ENCODE results near the gene TEX22.

Gene TEX22

DNA sequence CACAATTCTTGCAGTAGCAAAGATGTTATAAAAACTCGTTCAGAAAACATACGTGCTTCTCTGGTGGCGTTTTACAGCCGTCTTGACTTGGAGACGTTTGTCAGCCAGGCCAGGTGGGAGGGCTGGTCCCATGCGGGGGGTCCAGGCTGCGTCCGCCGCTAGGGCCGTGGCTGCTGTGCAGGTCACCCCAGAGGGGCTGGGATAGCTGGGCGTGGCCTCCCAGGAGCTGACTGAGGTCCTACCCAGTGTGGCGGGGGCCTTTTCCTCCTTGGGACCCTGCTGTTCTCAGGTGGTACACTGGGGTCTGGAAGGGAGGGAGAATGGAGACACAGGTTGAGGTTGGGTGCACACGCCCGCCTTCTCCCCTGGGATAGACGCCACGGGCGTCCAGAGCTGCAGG is 46.5 kb downstream of the TEX22 start:
- DNase-seq, result no peak

- DNase-seq, result no peak
These were observed 47.0 kb downstream of the TEX22 start for GRCh38 chr14:105445290-105445689.

DNA sequence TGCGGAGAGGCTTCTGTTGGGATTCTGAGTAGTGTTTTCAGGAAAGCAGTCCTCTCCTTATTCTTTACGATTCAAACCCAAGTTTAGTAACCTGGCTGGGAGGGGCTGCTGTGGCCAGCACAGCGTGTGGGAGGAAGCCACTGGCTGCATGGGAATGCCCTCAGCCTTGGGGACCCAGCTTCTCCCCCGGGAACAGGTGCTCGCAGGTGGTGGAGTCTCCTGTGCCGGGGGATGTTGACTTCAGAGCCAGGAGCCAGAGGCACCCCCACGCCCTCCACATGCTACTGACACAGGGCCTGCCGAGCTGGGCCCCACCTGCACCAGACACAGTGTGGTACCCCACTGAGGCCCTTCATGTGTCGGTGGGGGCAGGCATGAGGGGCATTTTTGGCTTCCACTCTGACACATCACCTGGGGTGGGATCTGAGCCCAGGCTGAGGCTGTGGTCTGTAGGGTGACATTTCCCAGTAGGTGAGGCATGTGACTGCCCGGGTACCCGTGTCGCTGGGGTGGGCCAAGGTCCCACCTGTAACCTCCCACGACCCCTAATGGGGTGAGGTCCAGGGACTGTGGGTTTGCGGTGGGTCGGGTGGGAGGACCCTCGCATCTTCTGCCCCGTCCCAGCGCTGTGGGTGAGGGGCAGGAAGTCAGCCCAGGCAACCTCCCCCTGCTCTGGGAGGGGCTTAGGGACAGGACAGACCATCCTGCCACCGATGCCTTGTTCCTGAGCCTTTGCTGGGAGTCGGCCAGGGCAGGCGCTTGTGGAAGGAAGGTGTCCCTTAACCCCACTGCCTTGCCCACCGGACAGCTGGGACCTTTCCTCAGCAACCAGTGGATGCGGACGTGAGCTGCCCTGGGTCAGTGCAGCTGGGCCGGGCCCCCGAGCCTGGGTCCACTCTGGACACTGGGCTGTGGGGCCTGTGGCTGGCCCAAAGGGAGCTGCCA is 47.8 kb downstream of the TEX22 start:
- DNase-seq, result no peak

GRCh38 chr14:105446971-105447370 is 48.6 kb downstream of the TEX22 start:
- no peak for DNase-seq

- no peak for DNase-seq
These were observed 49.6 kb downstream of the TEX22 start for GRCh38 chr14:105447651-105448640.

- DNase-seq, result peak; percentile 83
These were observed 50.4 kb downstream of the TEX22 start for GRCh38 chr14:105448706-105449111.

- DNase-seq, result no peak
These were observed 51.2 kb downstream of the TEX22 start for GRCh38 chr14:105449276-105450122.

DNA sequence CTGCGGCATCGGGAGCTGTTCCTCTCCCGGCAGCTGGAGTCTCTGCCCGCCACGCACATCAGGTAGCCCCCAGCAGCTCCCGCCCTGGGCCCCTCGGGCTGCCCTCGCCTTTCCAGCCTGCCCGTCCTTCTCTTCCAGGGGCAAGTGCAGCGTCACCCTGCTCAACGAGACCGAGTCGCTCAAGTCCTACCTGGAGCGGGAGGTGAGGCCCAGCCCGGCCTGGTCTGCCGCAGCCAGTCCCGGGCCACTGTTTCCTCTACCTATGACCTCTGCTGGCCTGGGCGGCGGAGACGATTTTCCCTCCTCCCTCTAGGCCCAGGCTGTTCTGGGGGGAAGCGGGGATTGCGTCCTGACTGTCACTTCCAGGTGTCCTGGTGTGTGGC is 51.8 kb downstream of the TEX22 start:
- DNase-seq, result no peak

DNA sequence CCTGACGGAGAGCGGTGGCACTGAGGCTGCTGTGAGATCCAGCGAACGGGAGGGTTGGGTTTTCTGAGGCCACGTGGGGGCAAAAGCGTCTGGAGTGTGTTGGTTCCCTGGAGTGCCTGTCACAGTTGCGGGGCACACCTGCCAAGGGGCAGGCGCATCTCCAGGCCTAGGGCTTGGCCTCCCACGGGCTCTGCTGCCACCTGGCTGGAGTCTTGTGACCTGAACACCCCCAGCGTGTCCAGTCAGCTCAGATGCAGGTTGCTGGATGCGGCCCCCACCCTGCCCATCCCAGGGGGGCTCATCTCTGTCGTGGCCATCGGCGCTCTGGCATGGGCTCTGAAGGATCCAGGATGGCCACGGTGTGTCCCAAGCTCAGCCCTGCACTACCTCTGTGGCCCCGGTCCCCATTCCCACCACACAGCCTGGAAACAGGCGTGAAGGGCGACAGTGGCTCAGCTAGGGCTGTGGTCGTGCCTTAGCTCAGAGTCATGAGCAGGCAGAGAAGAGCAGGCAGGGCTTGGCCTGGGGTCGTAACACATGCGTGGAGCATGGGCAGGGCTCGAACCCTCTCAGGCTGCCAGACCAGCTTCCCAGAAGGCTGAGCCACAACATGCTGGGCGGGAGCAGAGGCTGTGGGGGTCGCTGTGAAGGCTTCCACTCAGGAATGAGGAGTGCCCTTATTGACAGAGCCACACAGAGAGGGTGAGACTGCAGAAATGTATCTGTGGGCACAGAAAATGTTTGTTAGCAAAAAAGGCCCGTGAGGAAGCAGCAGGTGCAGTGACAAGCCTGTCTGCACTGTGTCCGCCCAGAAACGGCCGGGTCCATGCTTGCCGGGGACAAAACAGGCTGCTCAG is 52.8 kb downstream of the TEX22 start:
- no peak for DNase-seq

- no peak for DNase-seq
These were observed 54.6 kb downstream of the TEX22 start for GRCh38 chr14:105452963-105453362.

DNA sequence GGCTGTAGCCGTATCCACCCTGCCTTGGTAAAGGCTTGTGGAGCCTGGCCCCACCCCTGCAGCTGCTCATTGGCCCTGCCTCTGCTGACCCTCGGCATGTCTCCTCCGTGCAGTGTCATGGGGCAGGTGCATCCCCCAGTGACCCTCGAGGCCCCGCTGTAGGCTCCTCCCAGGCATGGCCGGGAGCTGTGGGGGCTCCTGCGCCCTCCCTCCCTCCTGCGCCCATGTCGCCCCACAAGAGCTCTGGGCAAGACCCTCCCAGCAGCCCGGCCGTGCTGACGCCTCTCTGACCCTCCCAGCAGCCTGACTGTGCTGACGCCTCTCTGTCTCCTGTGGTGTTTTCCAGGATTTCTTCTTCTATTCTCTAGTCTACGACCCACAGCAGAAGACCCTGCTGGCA is 55.5 kb downstream of the TEX22 start:
- no peak for DNase-seq

DNA sequence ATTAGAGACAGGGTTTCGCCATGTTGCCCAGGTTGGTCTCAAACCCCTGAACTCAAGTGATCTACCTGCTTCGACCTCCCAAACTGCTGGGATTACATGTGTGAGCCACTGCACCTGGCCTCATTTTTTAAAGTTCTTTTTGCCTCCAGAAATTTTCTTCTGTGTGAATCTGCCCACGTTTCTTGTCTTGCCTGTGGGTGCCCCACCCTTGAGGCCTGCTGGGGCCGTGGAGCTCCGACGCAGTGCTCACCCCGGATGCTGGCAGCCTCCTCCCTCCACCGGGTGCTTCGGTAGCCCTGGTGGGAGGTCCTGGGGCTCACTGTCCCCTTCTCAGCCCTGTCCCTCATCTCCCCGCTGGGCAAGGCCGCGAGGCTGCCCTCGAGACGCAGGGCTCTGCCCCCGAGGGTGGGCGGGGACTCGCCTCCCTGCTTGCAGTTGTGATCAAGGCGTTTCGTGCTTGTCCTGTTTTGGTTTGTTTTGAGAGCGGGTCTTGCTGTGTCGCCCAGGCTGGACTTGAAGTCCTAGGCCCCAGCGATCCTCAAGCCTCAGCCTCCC is 56.8 kb downstream of the TEX22 start:
- DNase-seq, result no peak

GRCh38 chr14:105455766-105456660 is 57.7 kb downstream of the TEX22 start:
- DNase-seq, result no peak

DNA sequence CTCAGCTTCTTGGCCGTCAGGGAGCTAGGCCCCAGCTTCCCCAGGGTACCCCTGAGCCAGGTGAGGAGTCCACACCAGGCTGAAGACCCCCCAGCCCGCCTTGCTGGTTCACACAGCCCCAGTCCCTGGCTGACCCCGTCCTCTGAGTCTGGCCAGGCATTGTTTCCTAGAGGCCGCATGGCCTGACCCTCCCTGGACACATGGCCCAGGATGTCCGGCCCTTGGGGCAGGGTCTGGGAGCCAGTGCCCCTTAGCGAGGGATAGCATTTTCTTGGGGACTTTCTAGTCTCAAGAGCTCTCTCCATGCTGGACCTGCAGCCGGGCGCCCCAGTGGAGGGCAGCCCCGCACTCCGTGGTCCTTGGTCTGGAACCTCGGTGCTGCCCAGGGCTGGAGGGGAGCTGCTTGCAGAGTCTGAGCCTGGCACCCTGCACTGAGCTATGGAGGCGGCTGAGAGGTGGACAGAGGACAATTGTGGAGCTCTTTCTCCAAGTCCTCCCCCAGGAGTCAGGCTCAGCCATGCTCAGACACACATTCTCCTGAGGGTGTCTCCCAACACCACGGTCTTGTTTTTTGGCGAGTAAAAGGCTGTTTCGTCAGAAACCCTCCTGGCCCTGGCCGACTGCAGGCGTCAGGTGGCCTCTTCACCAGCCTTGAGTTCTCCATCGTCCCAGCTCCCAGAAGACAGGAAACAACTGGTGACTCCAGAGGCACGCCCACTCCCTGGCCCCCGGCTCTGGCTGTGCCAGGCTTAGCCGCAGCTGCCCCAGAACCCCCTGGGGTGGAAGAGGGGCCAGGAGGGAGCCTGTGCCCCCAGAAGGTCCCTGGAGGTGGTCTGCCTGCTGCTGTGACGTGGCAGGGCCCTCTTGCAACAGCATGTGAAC is 58.6 kb downstream of the TEX22 start:
- DNase-seq, result no peak

GRCh38 chr14:105458010-105458409 is 59.7 kb downstream of the TEX22 start:
- DNase-seq, result no peak

DNA sequence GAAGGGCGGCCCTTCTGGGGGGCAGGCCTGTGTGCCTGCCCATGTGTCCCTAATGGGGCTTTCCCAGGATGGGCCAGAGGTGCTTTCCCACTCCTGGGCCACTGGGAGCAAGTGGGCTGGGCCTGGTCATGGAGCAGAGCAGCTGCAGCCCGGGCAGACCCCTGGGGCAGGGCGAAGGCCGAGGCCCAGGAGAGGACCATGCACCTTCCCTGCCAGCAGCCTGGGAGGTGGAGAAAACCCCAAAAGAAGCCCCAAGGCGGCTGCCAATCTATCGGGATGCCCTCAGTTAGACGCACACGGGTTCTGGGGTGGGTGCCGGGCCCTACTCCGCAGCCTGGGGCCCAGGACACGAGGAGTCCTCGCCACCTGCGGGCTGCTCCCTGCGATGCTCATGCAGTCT is 60.2 kb downstream of the TEX22 start:
- DNase-seq, result no peak

DNA sequence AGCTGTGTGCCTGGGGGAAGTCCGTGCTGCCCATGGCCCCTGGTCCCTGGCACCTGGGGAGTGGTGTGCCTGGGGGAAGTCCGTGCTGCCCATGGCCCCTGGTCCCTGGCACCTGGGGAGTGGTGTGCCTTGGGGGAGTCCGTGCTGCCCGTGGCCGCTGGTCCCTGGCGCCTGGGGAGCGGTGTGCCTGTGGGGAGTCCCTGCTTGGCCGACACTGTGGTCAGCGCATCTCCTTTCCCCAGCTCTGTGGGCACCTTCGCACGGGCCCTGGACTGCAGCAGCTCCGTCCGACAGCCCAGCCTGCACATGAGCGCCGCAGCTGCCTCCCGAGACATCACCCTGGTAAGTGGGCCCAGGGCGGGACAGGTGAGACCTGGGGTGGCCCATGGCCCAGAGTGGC is 61.8 kb downstream of the TEX22 start:
- no peak for DNase-seq

DNA sequence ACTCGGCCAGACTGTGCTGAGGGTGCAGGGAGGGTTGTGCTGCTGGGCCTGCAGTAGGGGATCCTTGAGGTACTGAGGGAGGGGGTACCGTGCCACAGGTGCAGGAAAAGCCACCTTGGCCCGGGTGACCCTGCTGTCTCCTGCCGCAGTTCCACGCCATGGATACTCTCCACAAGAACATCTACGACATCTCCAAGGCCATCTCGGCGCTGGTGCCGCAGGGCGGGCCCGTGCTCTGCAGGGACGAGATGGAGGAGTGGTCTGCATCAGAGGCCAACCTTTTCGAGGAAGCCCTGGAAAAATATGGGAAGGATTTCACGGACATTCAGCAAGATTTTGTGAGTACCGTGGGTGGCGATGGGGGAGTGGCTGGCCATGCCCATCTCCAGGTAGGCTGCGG is 62.3 kb downstream of the TEX22 start:
- no peak for DNase-seq

GRCh38 chr14:105461903-105462302 is 63.6 kb downstream of the TEX22 start:
- no peak for DNase-seq

Data from eye (tissue), 1 donor.